NCI-H2107 treated with DMSO at 0.1 percent for 48 hours (cell line): ENCODE results near the gene GATA3.

ENCODE experiments used
- DNase-seq: peaks from one replicate; lab custom pipeline; 2025; ENCODE audit not compliant: unreplicated experiment; lab: John Stamatoyannopoulos, UW

Gene GATA3

GRCh38 chr10:8050556-8051108 lies 3.9 kb upstream of the GATA3 start:
- DNase-seq = no peak

GRCh38 chr10:8051109-8051821 lies 3.2 kb upstream of the GATA3 start:
- no peak for DNase-seq

- DNase-seq = no peak
These were observed 2.6 kb upstream of the GATA3 start for GRCh38 chr10:8051851-8052257.

- no peak for DNase-seq
These were observed 2.0 kb upstream of the GATA3 start for GRCh38 chr10:8052341-8052955.

GRCh38 chr10:8052956-8053445 lies 1.5 kb upstream of the GATA3 start:
- DNase-seq = no peak

GRCh38 chr10:8053446-8054243 lies 843 bp upstream of the GATA3 start:
- DNase-seq = no peak

GRCh38 chr10:8054244-8054493 lies 319 bp upstream of the GATA3 start:
- DNase-seq = no peak

GRCh38 chr10:8055420-8056349 lies 1.2 kb downstream of the GATA3 start:
- no peak for DNase-seq

- no peak for DNase-seq
These were observed 1.9 kb downstream of the GATA3 start for GRCh38 chr10:8056378-8056777.

- DNase-seq = no peak
These were observed 2.4 kb downstream of the GATA3 start for GRCh38 chr10:8056871-8057331.

- DNase-seq = no peak
These were observed 3.3 kb downstream of the GATA3 start for GRCh38 chr10:8057636-8058273.

GRCh38 chr10:8058274-8059111 lies 4.0 kb downstream of the GATA3 start:
- DNase-seq = no peak

GRCh38 chr10:8059191-8059936 lies 4.9 kb downstream of the GATA3 start:
- DNase-seq = no peak

GRCh38 chr10:8060010-8060703 lies 5.7 kb downstream of the GATA3 start:
- no peak for DNase-seq

GRCh38 chr10:8060704-8061121 lies 6.2 kb downstream of the GATA3 start:
- no peak for DNase-seq

GRCh38 chr10:8061274-8062211 lies 7.1 kb downstream of the GATA3 start:
- no peak for DNase-seq
